IPS-NIHi7 (cell line): Measurements from ENCODE around the gene KDM4B.

Experiments used
- DNase-seq: peaks from one replicate; pipeline ENCODE4 v3.0.0; 2012; ENCODE audit warnings: mixed read lengths; ENCODE audit errors: extremely low spot score

The KDM4B gene

GRCh38 chr19:5068233-5069072 is 99.5 kb downstream of the KDM4B start:
- no peak for DNase-seq

GRCh38 chr19:5070331-5070730 is 101.4 kb downstream of the KDM4B start:
- no peak for DNase-seq

- no peak for DNase-seq
These were observed 102.0 kb downstream of the KDM4B start for GRCh38 chr19:5070930-5071329.

GRCh38 chr19:5071579-5071978 is 102.7 kb downstream of the KDM4B start:
- no peak for DNase-seq

- DNase-seq: no peak
These were observed 103.2 kb downstream of the KDM4B start for GRCh38 chr19:5072115-5072514.

- no peak for DNase-seq
These were observed 104.4 kb downstream of the KDM4B start for GRCh38 chr19:5073153-5073844.

- DNase-seq: no peak
These were observed 105.5 kb downstream of the KDM4B start for GRCh38 chr19:5074407-5074806.

- no peak for DNase-seq
These were observed 106.0 kb downstream of the KDM4B start for GRCh38 chr19:5074830-5075394.

GRCh38 chr19:5075597-5075996 is 106.7 kb downstream of the KDM4B start:
- DNase-seq: no peak

- no peak for DNase-seq
These were observed 107.7 kb downstream of the KDM4B start for GRCh38 chr19:5076440-5077208.

GRCh38 chr19:5077209-5077515 is 108.2 kb downstream of the KDM4B start:
- no peak for DNase-seq

GRCh38 chr19:5078182-5078581 is 109.3 kb downstream of the KDM4B start:
- DNase-seq: no peak

- DNase-seq: no peak
These were observed 109.8 kb downstream of the KDM4B start for GRCh38 chr19:5078666-5079065.

- no peak for DNase-seq
These were observed 110.3 kb downstream of the KDM4B start for GRCh38 chr19:5079071-5079774.

- no peak for DNase-seq
These were observed 111.2 kb downstream of the KDM4B start for GRCh38 chr19:5080030-5080654.

- no peak for DNase-seq
These were observed 111.9 kb downstream of the KDM4B start for GRCh38 chr19:5080809-5081208.

GRCh38 chr19:5081443-5082161 is 112.7 kb downstream of the KDM4B start:
- DNase-seq: no peak

GRCh38 chr19:5083547-5083965 is 114.6 kb downstream of the KDM4B start:
- DNase-seq: peak; percentile 32

GRCh38 chr19:5085566-5085965 is 116.7 kb downstream of the KDM4B start:
- no peak for DNase-seq

- no peak for DNase-seq
These were observed 117.3 kb downstream of the KDM4B start for GRCh38 chr19:5086230-5086629.
